Effector memory CD4-positive, alpha-beta T cell (primary cell): ENCODE measurements around the gene TPO.

Experiments
- DNase-seq, 3 donors: peaks; one replicate each; pipeline ENCODE4 v3.0.0-alpha.2; 2020
- H3K27ac ChIP-seq: 2 replicates; pipeline ENCODE4 v1.7.0; 2013; ENCODE audit warnings: mild to moderate bottlenecking, low read length, moderate library complexity; ENCODE audit not compliant: insufficient read depth, poor library complexity, severe bottlenecking
- H3K27me3 ChIP-seq: replicated peaks from 2 replicates; pipeline ENCODE4 v1.7.0; 2013; ENCODE audit warnings: mild to moderate bottlenecking, low read length; ENCODE audit not compliant: insufficient read depth, control insufficient read depth, poor library complexity, severe bottlenecking
- H3K36me3 ChIP-seq: 2 replicates; pipeline ENCODE4 v1.7.0; 2013; ENCODE audit warnings: mild to moderate bottlenecking, low read length, moderate library complexity; ENCODE audit not compliant: control insufficient read depth, insufficient read depth
- H3K4me1 ChIP-seq: 2 replicates; pipeline ENCODE4 v1.7.0; 2013; ENCODE audit warnings: low read length, mild to moderate bottlenecking; ENCODE audit not compliant: control insufficient read depth, insufficient read depth, poor library complexity, severe bottlenecking
- H3K4me3 ChIP-seq: 2 replicates; pipeline ENCODE4 v1.7.0; 2013; ENCODE audit warnings: low read length, low read depth, mild to moderate bottlenecking; ENCODE audit not compliant: insufficient read depth, poor library complexity, severe bottlenecking
- H3K9me3 ChIP-seq: 2 replicates; pipeline ENCODE4 v1.7.0; 2013; ENCODE audit warnings: mild to moderate bottlenecking, low read length, moderate library complexity; ENCODE audit not compliant: control insufficient read depth

The TPO gene

DNA sequence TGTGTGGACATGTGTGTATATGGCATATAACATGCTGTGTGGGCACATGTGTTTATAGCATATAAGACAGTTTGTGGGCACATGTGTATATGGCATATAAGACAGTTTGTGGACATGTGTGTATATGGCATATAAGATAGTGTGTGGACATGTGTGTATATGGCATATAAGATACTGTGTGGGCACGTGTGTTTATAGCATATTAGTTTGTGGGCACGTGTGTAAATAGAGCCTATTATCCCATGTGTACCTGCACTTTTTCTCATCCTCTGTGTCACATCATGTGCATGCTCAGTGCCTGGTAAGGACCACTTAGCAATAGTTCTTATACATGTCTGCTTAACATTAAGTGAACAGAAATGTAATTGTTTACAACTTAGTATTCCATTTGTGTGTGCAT, 45.2 kb downstream of the TPO start:
- no peaks in the 10 kb centered on the region for H3K4me1 ChIP-seq
- no peaks in the 10 kb centered on the region for H3K36me3 ChIP-seq
- no peak overlapping the region for H3K4me3 ChIP-seq
- no peaks in the 10 kb centered on the region for H3K9me3 ChIP-seq
- H3K27ac ChIP-seq: no peak overlapping the region
- no peaks in the 10 kb centered on the region for H3K27me3 ChIP-seq
- DNase-seq: no peak

DNA sequence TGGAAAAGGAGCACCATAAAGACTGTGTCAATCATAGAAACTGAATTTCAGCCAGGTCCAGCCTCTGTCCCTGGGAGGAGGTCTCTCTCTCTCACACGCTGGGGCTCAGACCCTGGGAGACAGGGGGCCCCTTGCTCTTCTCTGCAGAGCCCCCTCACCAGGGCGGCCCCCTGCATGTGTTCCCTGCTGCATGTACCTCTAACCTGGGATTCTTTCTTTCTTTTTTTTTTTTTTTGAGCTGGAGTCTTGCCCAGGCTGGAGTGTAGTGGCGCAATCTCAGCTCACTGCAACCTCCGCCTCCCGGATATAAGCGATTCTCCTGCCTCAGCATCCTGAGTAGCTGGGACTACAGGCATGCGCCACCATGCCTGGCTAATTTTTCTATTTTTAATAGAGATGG, 46.5 kb downstream of the TPO start:
- Histone ChIP-seq H3K27me3 (no peaks in the 10 kb centered on the region), H3K27ac (no peak overlapping the region), H3K4me1 (no peaks in the 10 kb centered on the region), H3K36me3 (no peaks in the 10 kb centered on the region), H3K4me3 (no peak overlapping the region), H3K9me3 (no peaks in the 10 kb centered on the region)
- DNase-seq: no peak

GRCh38 chr2:1460851-1461418, 47.7 kb downstream of the TPO start:
- DNase-seq: no peak
- no peaks in the 10 kb centered on the region for H3K4me1 ChIP-seq
- no peaks in the 10 kb centered on the region for H3K36me3 ChIP-seq
- no peak overlapping the region for H3K4me3 ChIP-seq
- no peaks in the 10 kb centered on the region for H3K9me3 ChIP-seq
- no peak overlapping the region for H3K27ac ChIP-seq
- H3K27me3 ChIP-seq: no peaks in the 10 kb centered on the region

DNA sequence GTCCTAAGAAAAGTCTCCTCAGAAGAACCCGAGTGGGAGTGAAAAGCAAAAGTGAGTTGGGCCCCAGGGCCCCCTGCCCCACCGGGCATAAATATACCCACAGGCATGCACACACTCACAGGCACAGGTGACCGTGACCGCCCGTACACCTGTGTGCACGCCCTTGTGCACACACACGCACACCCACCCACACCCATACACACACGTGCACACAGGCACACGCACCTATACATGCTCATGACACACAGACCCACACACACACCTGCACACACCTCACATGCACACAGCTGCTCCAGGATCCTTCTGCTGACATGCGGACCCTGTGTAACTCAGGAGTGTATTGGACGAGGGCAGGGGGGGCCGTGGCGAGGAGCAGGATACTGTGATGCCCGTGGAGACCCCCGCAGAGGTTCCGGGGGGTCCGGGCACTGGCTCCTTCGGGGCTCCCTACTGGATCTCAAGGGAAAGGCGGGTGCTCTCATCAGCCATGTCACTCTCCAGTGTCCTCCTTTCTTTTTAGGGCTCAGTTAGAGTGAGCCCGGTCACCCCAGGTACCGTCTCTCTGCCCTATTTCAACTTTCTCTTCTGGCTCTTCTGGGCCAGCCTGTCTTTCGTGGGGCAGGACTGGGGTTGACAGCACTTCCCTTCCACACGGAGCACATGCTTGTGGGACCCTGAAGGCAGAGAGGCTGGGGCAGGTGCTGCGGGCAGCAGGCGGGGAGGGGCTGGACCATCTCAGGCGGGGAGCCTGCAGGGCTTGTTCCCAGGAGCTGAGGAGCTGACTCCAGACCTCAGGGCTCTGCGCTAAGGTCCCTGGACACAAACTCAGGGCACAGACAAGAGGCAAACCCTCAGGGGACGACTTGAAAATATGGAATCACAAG, 48.5 kb downstream of the TPO start:
- Histone ChIP-seq H3K9me3 (no peaks in the 10 kb centered on the region), H3K27ac (no peak overlapping the region), H3K4me1 (no peaks in the 10 kb centered on the region), H3K36me3 (no peaks in the 10 kb centered on the region), H3K27me3 (no peaks in the 10 kb centered on the region), H3K4me3 (no peak overlapping the region)
- DNase-seq: no peak

GRCh38 chr2:1462994-1463393, 49.7 kb downstream of the TPO start:
- no peaks in the 10 kb centered on the region for H3K9me3 ChIP-seq
- H3K4me1 ChIP-seq: no peaks in the 10 kb centered on the region
- H3K27ac ChIP-seq: no peak overlapping the region
- H3K36me3 ChIP-seq: no peaks in the 10 kb centered on the region
- H3K4me3 ChIP-seq: no peak overlapping the region
- no peaks in the 10 kb centered on the region for H3K27me3 ChIP-seq
- DNase-seq: no peak

DNA sequence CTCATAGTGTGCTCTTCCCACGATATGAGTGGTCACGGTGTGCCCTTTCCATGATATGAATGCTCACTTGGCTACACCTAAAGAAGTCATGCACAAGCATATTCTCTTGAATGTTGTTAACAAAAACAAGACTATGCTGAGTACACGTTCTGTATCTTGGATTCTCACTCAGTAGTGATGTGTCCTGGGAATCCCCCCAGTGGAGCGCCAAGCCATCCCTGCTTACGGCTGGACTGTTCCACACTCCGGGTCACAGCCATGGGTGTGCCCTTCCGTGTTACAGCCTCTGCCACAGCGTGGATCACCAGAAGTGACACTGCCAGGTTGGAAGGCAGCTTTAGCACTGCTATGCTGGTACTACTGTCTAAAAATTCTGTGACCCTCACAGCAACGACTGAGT, 59.1 kb downstream of the TPO start:
- DNase-seq: no peak
- Histone ChIP-seq H3K27ac (no peak overlapping the region), H3K4me3 (no peak overlapping the region), H3K4me1 (no peaks in the 10 kb centered on the region), H3K9me3 (no peaks in the 10 kb centered on the region), H3K36me3 (no peaks in the 10 kb centered on the region), H3K27me3 (no peaks in the 10 kb centered on the region)

GRCh38 chr2:1476617-1477195, 63.4 kb downstream of the TPO start:
- no peak for DNase-seq
- Histone ChIP-seq H3K4me3 (no peak overlapping the region), H3K27me3 (no peaks in the 10 kb centered on the region), H3K4me1 (no peaks in the 10 kb centered on the region), H3K36me3 (no peaks in the 10 kb centered on the region), H3K9me3 (no peaks in the 10 kb centered on the region), H3K27ac (no peak overlapping the region)

DNA sequence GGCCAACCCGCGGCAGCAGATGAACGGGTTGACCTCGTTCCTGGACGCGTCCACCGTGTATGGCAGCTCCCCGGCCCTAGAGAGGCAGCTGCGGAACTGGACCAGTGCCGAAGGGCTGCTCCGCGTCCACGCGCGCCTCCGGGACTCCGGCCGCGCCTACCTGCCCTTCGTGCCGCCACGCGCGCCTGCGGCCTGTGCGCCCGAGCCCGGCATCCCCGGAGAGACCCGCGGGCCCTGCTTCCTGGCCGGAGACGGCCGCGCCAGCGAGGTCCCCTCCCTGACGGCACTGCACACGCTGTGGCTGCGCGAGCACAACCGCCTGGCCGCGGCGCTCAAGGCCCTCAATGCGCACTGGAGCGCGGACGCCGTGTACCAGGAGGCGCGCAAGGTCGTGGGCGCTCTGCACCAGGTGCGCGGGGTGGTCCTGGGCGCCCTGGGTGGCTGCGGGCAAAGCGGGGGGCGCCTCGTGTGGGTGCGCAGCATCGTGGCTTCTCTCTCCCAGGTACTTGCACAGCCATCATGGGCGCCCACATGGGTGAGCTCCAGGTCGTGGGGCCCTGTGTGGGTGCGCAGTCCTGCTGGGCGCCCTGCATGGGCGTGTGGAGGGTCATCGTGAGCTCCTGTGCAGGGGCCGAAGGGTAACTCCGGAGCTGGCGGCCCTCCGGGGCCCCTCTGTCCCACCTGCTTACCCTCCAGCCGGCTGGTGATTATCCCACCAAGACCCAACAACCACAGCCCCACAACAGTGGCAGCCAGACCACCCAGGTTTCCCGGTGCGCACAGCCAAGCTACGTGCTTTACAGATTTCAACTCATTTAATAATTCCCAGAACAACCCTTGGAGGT, 64.2 kb downstream of the TPO start:
- DNase-seq: no peak
- H3K27me3 ChIP-seq: no peaks in the 10 kb centered on the region
- no peaks in the 10 kb centered on the region for H3K36me3 ChIP-seq
- H3K4me1 ChIP-seq: no peaks in the 10 kb centered on the region
- no peak overlapping the region for H3K4me3 ChIP-seq
- H3K9me3 ChIP-seq: no peaks in the 10 kb centered on the region
- no peak overlapping the region for H3K27ac ChIP-seq

DNA sequence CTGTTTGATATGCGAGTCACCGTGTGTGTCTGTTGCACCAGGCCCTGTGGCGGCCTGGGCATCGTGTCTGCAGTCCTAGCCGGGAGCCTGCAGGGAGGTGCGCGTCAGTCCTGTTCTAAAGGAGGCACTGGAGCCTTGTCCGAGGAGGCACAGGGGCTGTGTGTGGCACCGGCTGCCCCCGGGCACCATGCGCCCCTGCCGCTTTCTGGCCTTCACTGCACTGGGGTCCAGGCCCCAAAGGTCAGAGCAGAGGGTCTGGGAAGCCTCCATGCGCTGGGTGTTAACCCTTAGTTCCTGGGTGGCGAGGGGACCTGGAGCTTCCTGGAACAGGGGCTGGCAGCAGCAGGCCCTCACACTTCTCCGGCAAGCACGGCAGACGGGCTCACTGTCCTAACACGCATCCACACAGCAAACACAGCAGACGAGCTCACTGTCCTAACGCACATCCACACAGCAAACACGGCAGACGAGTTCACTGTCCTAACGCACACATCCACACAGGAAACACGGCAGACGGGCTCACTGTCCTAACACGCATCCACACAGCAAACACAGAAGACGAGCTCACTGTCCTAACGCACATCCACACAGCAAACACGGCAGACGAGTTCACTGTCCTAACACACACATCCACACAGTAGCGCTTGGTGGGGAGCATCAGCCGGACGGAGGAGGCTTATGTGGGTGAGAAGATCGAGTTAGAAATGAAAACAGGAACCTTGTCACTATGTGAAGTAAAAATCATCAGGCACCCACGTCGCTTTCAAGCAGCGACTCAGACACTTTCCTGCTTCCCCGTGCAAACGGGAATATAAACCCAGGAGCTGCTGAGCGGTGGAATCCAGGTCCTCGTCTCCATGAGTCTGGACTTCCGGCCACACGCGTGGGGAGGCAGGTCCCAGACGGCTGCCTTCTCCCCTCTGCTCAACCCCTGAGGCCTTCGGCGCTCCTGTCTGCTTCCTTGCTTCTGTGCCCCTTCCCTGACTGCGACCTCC, 65.3 kb downstream of the TPO start:
- Histone ChIP-seq H3K4me1 (no peaks in the 10 kb centered on the region), H3K36me3 (no peaks in the 10 kb centered on the region), H3K9me3 (no peaks in the 10 kb centered on the region), H3K27ac (no peak overlapping the region), H3K27me3 (no peaks in the 10 kb centered on the region), H3K4me3 (no peak overlapping the region)
- no peak for DNase-seq
